ENCODE results near the gene SEC23A.
A peak's percentile ranks its signal among the peaks of the same experiment; 100 is the strongest.
"Not testable (repeated sequence)": the region's sequence is repeated elsewhere in the genome, so short reads cannot be mapped to it uniquely, and the experiment has no call there.

The SEC23A gene

DNA sequence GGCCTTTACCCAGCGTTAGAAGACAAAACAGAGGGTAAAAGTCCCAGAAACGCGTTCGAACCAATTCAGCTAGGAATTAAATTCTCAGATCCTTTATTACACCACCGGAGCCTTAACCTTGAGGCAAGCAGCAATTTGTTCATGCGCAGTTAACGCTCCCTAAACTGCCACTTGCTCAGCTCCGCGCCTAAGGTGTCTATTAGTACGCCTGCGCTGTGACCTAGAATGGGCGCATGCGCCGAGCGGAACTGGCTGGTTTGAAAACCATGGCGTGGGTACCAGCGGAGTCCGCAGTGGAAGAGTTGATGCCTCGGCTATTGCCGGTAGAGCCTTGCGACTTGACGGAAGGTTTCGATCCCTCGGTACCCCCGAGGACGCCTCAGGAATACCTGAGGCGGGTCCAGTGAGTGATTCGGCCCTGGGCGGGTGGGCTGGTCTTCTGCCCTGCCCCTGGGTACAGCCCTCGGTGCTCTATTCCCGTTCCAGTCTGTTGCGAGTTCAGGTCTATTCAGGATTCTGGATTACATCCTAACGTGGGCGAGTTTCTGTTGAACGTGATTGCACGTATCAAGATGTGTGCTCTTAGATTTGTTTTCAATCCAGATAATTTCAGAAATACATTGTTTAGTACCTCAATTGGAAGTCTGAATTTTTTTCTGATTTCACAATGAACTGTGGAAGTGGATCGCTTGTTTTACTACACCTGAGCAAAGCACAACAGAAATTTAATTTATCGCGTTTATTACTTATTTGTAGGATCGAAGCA, 11.2 kb upstream of the SEC23A start, which contains the start of gene GEMIN2:
Gene GEMIN2 (plus strand): TSS at position 251 of the 766 bp plus-strand sequence. CDS start 16 bp downstream, at position 267.
- TF ChIP-seq, protein P1, sequence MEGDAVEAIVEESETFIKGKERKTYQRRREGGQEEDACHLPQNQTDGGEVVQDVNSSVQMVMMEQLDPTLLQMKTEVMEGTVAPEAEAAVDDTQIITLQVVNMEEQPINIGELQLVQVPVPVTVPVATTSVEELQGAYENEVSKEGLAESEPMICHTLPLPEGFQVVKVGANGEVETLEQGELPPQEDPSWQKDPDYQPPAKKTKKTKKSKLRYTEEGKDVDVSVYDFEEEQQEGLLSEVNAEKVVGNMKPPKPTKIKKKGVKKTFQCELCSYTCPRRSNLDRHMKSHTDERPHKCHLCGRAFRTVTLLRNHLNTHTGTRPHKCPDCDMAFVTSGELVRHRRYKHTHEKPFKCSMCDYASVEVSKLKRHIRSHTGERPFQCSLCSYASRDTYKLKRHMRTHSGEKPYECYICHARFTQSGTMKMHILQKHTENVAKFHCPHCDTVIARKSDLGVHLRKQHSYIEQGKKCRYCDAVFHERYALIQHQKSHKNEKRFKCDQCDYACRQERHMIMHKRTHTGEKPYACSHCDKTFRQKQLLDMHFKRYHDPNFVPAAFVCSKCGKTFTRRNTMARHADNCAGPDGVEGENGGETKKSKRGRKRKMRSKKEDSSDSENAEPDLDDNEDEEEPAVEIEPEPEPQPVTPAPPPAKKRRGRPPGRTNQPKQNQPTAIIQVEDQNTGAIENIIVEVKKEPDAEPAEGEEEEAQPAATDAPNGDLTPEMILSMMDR (IDR thresholded peaks at IDR 0.05; ENCODE audit: low read depth, low read length) = no peak
- peak; percentile 80 for DNase-seq (ENCODE audit: extremely low read depth, low read depth)

DNA sequence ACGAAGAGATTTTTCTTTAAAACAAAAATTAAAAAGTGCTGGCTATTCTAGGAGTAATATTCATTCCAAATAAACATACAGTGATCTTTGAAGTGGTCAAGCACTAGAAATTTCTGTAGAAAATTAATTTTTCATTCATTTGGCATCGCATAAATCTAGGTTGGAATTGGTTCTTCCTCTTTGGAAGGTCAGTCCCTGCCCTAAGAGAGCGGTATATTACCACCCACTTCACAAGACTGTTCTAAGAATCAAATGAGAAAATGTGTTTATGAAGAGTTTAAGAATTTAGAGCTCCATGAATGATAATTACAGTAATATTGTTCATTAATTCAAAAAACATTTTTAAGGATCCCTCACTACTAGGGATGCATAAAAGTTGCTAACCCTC, 10.6 kb upstream of the SEC23A start:
- no peak for DNase-seq (ENCODE audit: extremely low read depth, low read depth)

DNA sequence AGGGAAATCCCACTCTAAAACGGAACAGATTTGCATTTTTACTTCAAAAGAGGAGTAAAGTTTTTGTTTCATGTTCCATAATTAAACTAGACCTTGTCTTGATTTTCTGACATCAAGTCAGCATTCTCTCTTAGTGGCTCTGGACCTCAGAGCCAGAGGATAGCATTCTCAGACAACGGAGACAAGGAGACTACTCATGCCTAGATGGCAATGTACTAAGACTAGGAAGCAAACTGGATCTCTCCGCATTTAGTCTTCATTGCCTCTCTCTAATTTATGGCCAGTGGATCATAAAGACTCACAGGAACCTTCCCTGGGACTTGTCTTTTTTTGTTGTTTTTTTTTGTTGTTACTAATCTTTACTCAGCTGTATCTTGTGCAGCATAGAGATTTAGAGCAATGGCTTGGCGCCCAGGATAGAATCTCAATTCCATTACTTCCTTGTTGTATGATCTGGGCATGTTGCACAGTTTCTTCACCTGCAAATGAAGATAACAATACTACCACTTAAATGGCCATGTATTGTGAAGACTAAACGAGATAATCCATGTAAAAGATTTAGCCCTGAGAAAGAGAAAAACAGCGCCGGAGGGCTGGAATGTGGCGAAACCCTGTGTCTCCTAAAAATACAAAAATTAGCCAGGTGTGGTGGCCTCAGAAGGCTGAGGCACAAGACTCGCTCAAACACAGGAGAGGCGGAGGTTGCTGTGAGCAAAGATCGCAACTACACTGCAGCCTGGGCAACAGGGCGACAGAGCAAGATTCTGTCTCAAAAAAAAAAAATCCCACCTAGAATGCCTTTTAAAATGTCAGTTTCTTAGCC, 7.1 kb upstream of the SEC23A start:
- DNase-seq (ENCODE audit: extremely low read depth, low read depth) = no peak
- TF ChIP-seq, protein P1 (IDR thresholded peaks at IDR 0.05; ENCODE audit: low read depth, low read length) = no peak

More for the DNA sequence above, 10.6 kb upstream of the SEC23A start:
- TF ChIP-seq, protein P1 (IDR thresholded peaks at IDR 0.05; ENCODE audit: low read depth, low read length) = no peak

DNA sequence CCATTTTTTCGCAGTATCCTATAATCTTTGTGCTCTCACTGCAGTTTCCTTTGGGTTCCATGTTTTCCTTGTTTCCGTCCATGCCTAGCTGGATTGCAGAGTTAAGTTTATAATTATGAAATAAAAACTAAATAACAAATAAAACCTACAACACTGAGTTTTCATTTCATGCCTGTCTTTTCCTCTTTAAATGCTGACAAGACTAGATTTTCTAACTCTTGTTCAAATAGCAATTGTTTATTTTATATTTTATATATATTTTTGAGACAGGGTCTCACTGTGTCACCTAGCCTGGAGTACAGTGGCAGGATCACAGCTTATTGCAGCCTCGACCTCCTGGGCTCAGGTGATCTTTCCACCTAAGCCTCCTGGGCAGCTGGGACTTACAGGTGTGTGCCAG, 5.8 kb upstream of the SEC23A start:
- no peak for DNase-seq (ENCODE audit: extremely low read depth, low read depth)
- TF ChIP-seq, protein P1 (IDR thresholded peaks at IDR 0.05; ENCODE audit: low read depth, low read length) = no peak

DNA sequence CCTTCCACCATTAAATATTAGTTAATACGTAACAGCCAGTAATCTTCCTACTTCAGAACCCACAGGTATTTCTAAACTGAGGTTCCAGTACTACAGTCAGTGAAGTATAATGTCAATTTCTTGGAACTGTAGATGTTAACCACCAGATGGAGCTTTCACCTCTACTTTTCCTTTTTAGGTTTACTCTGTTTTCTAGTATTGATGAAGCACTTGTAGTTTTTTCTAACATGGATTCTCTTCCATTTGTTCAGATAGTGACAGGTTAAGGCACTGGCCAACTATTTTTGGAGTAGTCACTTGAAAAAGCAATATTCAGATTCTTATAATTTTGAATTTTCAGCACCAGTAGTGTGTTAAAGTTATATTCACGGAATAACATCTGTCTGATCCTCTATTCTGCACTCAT, 4.6 kb upstream of the SEC23A start:
- TF ChIP-seq, protein P1 (IDR thresholded peaks at IDR 0.05; ENCODE audit: low read depth, low read length) = peak; percentile 46
- DNase-seq (ENCODE audit: extremely low read depth, low read depth) = no peak

DNA sequence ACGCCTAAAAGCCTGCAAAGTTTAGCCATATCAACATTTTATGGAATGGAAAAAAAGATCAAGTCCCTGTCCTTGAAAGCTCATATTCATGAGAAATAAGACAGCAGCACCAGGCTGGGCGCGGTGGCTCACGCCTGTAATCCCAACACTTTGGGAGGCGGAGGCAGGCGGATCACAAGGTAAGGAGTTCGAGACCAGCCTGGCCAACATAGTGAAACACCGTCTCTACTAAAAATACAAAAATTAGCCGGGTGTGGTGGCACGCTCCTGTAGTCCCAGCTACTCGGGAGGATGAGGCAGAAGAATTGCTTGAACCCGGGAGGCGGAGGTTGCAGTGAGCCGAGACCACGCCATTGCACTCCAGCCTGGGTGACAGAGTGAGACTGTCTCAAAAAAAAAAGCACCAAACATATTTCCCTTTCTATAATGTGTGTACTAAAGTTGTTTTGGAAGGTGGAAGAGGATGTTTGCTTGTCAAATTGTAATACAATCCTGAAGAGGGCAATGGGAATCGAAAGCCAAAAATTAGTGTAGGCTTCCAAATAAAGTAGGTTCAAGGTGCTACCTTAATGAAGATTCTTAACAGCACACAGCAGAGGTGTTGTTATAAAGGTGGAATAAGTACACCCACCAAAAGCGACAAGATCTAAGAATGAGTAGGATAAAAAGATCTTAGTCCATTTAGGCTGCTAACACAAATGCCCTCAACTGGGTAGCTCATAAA, 1.2 kb upstream of the SEC23A start:
- DNase-seq (ENCODE audit: extremely low read depth, low read depth) = not testable (repeated sequence)

DNA sequence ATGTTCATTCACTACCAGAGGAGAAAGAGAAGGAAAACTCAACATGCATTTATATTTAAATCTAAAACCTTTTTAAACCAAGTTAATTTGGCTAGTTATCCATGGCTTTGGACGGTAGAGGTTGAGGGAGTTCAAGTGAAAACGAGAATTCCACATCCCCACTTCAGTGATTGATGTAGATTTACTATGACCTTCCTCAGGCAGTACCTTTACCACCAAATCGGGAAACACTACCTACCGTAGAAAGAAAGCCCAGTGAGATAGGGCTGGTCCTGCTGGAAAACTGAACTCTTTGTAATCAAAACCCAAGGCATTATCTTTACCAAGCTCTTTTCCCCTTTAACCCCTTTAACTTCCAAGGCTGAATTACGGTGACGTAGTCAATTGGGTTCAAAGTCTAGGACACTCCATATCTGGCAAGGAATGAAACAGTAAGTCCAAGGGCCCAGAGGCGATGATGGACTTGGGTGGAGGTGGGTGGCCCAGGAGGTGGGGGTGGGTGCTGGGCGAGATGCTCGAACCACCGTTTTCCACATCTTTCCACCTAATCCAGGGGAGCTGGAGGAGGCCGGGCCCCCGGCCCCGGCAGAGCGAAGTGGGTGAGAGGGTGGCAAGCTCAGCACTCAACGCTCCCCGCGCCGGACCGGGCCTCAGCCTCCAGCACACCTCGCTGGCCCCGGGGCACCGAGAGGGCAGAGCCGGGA, 618 bp downstream of the SEC23A start:
- no peak for DNase-seq (ENCODE audit: extremely low read depth, low read depth)
- TF ChIP-seq, protein P1 (IDR thresholded peaks at IDR 0.05; ENCODE audit: low read depth, low read length) = no peak

Measured in AG09319 (cell line).